HG03354 (cell line): Measurements from ENCODE around the gene LUZP2.
"Not testable (repeated sequence)": the region's sequence is repeated elsewhere in the genome, so short reads cannot be mapped to it uniquely, and the experiment has no call there.

Source experiments
- ATAC-seq: cut with Tn5 transposase; IDR thresholded peaks from one replicate; pipeline ENCODE4 v1.9.1; 2021; ENCODE audit warnings: mild to moderate bottlenecking; ENCODE audit not compliant: unreplicated experiment, poor library complexity, severe bottlenecking

Gene LUZP2

GRCh38 chr11:24999929-25000328, 503.1 kb downstream of the LUZP2 start:
- ATAC-seq = not testable (repeated sequence)

GRCh38 chr11:25037431-25037830, 540.6 kb downstream of the LUZP2 start:
- ATAC-seq = no peak

- ATAC-seq = no peak
Observed at GRCh38 chr11:25038131-25038530, 541.3 kb downstream of the LUZP2 start.

GRCh38 chr11:25039165-25039564, 542.3 kb downstream of the LUZP2 start:
- ATAC-seq = no peak

GRCh38 chr11:25048632-25049031, 551.8 kb downstream of the LUZP2 start:
- no peak for ATAC-seq

- ATAC-seq = no peak
Observed at GRCh38 chr11:25052844-25053243, 556.0 kb downstream of the LUZP2 start.

- no peak for ATAC-seq
Observed at GRCh38 chr11:25057861-25058260, 561.0 kb downstream of the LUZP2 start.

GRCh38 chr11:25065746-25066145, 568.9 kb downstream of the LUZP2 start:
- no peak for ATAC-seq

GRCh38 chr11:25066706-25067105, 569.9 kb downstream of the LUZP2 start:
- ATAC-seq = no peak

GRCh38 chr11:25068451-25068850, 571.6 kb downstream of the LUZP2 start:
- no peak for ATAC-seq

- no peak for ATAC-seq
Observed at GRCh38 chr11:25094085-25094802, 597.4 kb downstream of the LUZP2 start.

- ATAC-seq = no peak
Observed at GRCh38 chr11:25119416-25119815, 622.6 kb downstream of the LUZP2 start.
